ENCODE data around the gene ACOT6.
A peak's percentile ranks its signal among the peaks of the same experiment; 100 is the strongest.
"Not testable (repeated sequence)": the region's sequence is repeated elsewhere in the genome, so short reads cannot be mapped to it uniquely, and the experiment has no call there.

ACOT6 gene

DNA sequence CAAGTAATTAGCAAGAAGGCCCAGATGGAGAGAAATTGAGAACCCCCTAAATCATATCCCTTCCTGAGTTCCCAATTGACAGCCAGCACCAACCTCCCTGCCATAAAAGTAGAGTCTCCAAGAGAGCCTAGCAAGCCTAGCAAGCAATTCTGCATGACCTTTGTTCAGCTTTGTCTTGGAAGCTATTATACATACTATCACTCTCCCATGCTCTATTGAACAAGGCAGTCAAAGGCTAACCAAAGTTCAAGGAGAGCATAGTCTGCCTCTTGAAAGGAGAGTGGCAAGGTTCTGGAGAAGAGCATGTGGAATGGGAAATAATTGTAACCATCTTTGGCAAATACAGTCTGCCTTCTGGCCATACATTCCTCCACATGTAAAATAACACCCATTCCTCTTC is 12.8 kb upstream of the ACOT6 start:
- DNase-seq (ENCODE audit: low read depth in 2 of 2), result no peak

DNA sequence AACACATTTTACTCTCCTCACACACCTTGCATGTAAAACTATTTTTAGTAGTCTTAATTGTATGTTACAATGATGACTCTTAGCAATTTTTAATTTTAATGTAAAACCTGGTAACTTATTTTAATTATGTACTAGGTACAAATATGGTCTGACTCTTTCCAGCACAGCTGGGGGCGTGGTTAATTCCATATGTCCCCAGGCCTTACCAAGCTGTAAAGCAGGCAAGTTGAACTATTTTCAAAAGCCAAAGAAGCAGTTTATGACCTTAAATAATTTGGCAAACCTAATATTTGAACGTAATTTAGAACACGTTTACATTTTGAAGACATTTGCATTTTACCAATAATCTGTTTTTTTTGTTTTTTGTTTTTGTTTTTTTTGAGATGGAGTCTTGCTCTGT is 9.3 kb upstream of the ACOT6 start:
- DNase-seq (ENCODE audit: low read depth in 2 of 2), result no peak

DNA sequence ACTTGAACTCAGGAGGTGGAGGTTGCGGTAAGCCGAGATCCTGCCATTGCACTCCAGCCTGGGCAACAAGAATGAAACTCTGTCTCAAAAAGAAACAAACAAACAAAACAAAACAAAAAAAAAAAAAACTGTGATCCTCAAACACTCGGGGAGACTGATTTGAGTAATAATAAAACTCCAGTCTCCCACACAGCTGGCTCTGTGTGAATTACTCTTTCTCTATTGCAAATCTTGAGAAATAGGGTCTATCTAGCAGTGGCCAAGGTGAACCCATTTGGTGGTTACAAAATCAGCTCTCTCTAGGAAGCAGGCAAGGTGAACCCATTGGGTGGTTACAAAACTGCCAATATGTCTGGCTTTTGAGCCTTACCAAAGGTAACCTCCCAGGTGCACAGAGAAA is 6.0 kb upstream of the ACOT6 start:
- DNase-seq (ENCODE audit: low read depth in 2 of 2), result no peak

DNA sequence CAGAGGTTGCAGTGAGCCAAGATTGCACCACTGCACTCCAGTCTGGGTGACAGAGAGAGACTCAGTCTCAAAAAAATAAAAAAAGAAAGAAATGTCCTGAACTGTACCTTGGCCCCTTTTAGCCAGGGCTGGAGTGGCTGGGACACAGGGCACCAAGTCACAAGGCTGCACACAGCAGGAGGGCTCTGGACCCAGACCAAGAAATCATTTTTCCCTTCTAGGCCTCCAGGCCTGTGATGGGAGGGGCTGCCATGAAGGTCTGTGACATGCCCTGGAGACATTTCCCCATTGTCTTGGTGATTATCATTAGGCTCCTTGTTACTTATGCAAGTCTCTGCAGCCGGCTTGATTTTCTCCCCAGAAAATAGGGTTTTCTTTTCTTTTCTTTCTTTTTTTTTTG is 5.1 kb upstream of the ACOT6 start:
- DNase-seq (ENCODE audit: low read depth in 2 of 2), result no peak

DNA sequence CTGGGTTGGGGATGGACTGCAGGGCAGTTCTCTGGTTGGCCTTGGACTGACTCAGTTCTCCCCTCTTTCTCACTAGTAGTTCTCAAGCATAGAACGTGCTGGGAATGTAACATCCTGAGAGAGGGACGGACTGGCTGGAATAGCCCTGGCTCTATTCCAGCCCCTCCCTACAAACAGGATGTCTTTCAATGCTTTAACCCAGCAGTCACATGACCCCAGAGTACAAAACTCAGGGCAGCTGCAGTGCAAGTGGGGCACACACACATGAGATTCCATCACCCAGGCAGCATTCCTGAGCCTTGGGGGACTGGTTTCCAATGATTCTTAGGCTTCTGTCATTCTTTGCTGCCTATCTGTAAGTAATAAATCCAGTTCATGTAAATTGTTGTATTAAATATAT is 1.6 kb upstream of the ACOT6 start:
- no peak for DNase-seq (ENCODE audit: low read depth in 2 of 2)

DNA sequence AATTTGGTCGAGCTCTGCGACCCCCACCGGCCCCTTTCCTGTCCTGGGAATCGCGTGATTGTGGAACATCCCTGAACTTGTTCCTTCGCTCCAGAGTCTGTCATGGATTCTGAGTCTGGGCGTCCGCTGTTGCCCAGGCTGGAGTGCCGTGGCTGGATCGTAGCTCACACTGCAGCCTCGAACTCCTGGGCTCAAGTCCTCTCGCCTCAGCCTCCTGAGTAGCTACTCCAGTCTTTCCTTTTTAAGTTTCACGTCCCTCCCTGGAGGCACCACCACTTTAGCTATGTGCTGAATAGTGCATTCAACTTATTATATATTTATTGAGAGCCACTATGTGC is 698 bp downstream of the ACOT6 start:
- DNase-seq (ENCODE audit: low read depth in 2 of 2), result no peak

DNA sequence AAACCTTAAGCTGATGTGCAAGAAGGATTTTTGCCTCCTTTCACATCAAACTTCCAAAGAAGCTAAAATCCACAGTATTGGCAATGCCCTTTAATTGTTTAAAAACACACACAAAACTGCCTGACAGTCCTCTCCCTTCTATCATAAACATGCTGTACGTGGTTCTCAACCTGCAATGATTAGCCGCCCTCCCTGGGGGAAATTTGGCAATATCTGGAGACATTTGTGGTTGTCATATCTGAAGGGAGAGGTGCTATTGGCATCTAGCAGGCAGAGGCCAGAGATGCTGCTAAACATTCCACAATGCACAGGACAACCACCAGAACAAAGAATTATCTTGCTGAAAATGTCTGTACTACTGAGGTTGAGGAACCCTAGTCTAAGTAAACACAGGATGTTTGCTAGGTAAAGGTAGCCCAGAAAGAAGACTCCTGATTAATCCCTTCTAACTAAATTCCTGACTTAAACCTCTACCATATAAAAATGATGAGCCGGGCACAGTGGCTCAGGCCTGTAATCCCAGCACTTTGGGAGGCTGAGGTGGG is 1.2 kb downstream of the ACOT6 start:
- DNase-seq (ENCODE audit: low read depth in 2 of 2), result no peak

DNA sequence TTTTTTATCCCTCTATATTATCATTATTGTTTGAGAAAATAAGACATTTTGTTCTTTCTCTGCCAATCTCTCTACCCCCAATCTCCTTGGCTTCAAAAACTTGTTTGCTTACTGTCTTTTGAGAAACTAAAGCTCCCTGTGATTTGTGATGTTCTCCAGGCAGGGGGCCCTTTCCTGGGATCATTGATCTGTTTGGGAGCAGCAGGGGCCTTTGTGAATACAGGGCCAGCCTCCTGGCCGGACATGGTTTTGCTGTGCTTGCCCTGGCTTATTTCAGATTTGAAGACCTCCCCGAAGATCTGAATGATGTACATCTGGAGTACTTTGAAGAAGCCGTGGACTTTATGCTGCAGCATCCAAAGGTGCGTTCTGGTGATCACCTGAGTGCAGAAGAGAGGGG is 4.5 kb downstream of the ACOT6 start:
- no peak for DNase-seq (ENCODE audit: low read depth in 2 of 2)

DNA sequence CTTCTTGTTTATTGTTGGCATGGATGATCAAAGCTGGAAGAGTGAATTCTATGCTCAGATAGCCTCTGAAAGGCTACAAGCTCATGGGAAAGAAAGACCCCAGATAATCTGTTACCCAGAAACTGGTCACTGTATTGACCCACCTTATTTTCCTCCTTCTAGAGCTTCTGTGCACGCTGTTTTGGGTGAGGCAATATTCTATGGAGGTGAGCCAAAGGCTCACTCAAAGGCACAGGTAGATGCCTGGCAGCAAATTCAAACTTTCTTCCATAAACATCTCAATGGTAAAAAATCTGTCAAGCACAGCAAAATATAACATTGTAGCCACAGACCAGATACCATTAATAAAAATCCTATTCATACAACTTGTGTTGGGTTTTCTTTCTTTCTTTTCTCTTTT is 7.2 kb downstream of the ACOT6 start:
- DNase-seq (ENCODE audit: low read depth in 2 of 2), result no peak

DNA sequence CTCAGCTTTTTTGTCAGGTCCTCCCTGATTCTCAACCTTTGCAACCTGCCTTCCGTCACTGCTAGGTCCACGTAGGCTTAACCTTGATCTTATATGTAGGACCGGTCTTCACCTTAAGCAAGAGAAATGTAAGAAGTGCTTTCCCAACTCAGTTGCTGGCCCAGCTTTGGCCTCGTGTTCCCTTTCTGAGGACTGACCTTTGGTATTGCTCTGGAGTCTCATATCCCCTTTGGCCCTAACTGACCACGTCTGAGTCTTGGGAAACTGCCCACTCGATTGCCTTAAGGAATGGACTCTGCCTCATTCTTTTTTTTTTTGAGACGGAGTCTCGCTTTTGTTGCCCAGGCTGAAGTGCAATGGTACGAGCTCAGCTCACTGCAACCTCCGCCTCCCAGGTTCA is 8.0 kb downstream of the ACOT6 start:
- DNase-seq (ENCODE audit: low read depth in 2 of 2), result no peak

DNA sequence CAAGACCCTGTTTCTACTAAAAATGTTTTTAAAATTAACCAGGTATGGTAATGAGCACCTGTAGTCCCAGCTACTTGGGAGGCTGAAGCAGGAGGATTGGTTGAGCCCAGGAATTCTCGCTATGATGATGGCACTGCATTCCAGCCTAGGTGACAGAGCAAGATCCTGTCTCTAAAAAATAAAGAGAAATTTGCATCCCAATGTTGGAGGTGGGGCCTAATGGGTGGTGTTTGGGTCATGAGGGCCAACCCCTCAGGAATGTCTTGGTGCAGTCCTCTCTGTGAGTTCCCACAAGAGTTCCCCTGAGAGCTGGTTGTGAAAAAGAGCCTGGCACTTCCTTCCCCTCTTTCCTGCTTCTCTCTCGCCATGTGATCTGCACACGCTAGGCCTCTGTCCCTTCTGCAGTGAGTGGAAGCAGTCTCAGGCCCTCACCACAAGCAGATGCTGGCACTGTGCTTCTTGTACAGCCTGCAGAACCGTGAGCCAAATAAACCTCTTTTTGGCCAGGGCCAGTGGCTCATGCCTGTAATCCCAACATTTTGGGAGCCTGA is 11.3 kb downstream of the ACOT6 start:
- no peak for DNase-seq (ENCODE audit: low read depth in 2 of 2)

DNA sequence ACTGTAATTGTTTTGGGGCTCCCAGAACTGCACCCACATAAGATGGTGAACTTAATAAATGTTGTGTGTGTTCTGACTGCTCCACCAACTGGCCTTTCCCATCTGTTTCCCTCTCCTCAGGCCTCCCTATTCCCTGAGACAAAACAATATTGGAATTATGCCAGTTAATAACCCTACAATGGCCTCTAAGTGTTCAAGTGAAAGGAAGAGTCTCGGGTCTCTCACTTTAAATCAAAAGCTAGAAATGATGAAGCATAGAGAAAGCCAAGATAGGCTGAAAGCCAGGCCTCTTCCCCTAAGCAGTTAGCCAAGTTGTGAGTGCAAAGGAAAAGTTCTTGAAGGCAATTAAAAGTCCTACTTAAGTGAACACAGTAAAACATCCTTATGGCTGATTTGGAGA is 13.4 kb downstream of the ACOT6 start:
- no peak for DNase-seq (ENCODE audit: low read depth in 2 of 2)

DNA sequence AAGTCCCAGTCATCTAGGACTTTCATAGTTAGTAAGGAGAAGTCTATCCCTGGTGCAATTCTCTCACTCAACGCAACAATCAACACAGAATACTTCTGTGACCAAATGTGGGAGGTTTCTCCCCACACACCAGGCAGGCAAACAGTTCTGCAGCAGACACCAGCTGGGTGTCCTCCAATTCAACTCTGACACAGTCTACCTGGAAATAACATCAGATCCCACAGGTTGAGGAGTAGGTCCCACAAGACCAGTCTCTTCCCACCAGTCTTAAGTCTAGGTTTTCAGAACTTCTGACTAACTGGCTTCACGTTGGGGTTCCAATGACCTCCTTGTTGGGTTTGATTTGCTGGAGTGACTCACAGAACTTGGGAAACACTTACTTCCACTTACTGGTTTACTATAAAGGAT is 14.8 kb downstream of the ACOT6 start:
- DNase-seq (ENCODE audit: low read depth in 2 of 2), result no peak

DNA sequence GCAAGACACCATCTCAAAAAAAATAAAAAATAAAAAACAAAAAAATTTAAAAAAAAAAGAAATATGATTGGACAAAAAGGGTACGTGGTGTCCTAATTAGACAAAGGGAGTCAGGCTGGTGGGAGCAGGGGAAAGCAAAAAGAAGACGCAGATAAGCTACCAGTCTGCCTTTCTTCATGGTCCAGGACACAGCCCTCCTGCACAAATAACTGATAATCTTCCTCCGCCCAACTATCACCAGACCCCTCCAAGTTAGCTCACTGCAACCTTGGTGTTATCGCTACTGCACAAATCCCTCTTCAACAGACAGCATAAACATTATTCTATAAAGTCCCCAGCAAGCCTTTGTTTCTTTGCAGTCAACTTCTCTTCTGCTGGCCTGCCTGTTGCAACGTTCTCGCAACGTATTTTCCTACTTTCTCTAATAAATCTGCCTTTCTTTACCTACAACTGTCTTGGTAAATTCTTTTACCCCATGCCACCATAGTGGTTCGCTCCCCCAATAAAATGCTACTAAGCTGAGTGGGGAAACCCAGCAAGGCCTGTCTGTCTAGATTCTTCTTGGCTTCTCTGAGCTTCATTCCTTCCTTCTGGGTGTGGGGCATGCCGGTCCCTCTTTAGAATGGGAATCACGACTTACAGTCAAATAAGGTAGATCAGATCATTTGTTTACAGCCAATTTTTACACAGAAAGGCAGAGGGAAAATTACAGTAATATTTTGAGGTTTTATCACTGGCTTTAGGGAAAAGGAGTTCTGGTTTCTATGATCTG is 17.9 kb downstream of the ACOT6 start:
- DNase-seq (ENCODE audit: low read depth in 2 of 2), result no peak

DNA sequence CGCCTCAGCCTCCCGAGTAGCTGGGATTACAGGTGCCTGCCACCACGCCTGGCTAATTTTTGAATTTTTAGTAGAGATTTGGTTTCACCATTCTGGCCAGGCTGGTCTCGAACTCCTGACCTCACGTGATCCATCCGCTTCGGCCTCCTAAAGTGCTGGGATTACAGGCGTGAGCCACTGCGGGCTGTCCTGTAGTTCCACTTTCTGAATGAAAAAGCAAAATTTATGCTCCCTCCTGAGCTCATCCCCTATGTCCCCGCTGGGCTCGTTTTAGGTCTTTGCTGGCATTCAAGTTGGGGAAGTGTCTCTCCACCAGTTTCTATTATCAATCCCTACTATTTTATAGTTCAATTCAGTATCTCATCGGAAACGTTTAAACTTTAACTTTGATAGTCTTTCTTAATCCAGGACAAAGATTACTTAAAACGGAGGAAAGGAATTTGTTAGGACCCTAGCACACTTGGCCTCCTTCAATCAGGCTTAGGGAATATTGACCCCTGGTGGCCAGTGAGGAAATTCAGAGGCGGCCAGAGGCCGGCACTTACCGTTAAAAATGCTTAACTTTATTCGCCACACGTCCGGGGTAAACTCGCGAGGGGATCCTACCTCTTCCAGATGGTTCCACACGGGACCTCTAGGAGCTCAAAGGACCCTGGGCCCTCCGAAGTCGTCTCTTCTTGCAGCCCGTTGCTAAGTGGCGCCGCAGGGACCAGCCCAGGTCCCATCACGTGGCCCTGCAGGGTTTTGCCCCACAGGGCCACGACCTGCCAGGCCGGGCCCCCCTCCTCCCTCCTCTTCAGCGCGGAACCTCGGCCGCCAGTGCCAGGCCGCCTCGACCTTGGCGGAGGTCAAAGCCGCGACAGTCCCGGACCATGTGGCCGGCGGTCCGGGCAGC is 21.0 kb downstream of the ACOT6 start:
- DNase-seq (ENCODE audit: low read depth in 2 of 2), result peak; percentile 37 to 58

DNA sequence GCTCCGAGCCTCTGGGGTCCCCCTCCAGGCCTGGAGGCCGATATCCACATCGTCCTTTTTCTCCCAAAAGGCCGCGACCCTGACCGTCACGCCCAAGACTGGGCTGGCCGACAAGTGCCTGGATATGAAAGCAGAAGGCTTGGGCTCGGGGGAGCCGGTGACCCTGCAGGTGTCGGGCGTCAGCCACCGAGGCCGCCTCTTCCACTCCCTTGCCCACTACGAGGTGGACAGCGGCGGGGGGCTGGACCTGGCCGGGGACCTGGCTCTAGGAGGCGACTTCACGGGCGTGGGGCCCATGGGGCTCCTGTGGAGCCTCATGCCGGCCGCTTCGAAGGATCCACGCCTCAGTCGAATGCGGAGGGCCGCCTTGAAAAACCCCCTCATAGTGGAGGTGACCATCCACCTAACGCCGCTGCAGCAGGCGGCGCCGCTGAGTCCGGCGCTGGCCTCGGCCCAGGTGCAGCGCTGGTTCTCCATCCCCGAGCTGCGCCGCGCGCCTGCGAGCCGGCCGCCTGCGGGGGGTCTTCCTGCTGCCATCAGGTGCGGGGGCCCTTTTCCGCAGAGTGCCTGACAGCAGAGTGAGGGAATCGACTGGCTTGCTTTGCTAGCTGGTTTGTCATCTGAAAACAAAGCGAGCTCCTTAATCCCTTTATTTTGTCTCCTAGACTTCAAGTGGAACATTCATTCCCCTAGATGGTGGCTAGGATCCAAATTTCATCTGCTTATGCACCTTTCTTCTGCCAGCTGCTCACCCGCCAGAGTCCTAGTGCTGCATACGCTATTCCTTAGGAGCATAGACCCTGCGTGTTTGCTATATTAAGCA is 21.9 kb downstream of the ACOT6 start:
- DNase-seq (ENCODE audit: low read depth in 2 of 2), result peak in 1 of 2 donors; percentile 5

DNA sequence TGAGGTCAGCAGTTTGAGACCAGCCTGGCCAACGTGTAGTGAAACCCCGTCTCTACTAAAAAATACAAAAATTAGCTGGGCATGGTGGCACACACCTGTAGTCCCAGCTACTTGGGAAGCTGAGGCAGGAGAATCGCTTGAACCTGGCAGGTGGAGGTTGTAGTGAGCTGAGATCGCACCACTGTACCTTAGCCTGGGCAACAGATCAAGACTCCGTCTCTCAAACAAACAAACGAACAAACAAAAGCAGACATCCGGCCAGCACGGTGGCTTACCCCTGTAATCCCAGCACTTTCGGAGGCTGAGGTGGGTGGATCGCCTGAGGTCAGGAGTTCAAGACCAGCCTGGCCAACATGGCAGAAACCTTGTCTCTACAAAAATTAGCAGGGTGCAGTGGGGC is 24.0 kb downstream of the ACOT6 start:
- DNase-seq (ENCODE audit: low read depth in 2 of 2), result not testable (repeated sequence)

DNA sequence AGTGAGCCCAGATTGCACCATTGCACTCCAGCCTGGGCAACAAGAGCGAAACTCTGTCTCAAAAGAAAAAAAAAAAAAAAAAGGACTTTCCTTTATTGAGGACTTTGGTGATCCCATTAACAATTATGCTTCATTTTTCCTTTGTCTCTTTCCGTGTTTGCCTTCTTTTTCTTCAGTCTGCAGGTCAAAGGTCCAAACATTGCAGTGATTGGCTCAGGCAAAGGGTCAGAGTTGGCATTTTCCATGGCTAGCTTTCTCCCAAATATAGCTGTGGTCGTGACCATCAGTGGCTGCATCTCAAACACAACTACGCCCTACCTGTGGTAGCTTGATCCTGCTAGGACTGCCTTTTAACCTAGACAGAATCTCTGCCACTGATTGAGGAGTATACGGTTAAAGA is 25.5 kb downstream of the ACOT6 start:
- DNase-seq (ENCODE audit: low read depth in 2 of 2), result no peak

DNA sequence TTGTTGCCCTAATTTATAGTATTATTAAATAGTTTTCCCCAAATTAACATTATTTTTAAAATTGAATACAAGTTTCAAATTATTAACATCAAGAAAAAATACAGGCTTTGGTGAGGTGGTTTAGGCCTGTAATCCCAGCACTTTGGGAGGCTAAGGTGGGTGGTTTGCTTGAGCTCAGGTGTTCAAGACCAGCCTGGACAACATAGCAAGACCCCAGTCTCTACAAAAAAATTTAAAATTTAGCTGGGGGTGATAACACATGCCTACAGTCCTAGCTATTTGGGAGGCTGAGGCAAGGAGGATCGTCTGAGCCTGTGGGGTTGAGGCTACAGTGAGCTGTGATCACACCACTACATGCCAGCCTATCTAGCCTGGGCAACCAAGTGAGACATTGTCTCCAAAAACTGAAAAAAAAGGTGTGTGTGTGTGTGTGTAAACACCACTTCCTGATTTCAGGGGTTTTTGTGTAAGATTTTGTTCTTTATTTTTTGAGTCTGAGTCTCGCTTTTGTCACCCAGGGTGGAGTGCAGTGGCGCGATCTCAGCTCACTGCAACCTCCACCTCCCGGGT is 28.6 kb downstream of the ACOT6 start:
- no peak for DNase-seq (ENCODE audit: low read depth in 2 of 2)

DNA sequence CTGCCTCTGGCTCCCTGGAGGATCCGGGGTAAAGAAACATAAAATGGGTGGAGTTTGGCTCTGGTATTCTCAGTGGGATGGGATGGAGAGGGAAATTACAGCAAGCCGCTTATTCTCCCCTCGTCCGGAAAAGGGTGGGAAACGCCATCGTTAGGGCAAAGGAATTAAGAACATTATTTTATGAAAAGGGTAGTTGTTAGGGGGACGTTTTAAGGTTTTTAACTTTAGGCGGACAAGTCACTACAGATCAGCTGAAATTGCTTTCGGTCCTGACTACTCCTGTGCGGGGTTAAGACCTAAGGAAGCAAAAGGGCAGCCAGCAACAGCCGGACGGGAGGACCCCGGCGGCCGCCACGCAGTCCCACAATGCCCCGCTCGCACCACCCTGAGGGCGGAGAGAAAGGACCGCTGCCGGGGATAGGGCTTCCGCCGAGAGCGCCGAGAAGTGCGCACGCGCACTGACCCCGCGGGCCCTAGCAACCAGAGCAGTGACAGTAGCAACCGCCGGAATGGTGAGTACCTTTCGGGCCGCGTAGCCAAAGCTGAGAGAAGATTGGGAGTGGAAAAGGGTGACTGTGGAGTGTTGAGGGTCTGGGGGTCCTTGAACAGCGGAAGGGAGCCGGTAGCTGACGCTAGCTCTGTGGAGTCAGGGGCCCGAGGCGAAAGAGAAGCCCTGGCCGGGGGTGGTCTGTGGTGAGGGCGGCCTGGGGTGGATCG is 32.4 kb downstream of the ACOT6 start, which contains the start of gene DNAL1:
Gene DNAL1 (plus strand): TSS at position 456 of the 717 bp plus-strand sequence. CDS start 54 bp downstream, at position 510.
- DNase-seq (ENCODE audit: low read depth in 2 of 2), result peak; percentile 86 to 87

DNA sequence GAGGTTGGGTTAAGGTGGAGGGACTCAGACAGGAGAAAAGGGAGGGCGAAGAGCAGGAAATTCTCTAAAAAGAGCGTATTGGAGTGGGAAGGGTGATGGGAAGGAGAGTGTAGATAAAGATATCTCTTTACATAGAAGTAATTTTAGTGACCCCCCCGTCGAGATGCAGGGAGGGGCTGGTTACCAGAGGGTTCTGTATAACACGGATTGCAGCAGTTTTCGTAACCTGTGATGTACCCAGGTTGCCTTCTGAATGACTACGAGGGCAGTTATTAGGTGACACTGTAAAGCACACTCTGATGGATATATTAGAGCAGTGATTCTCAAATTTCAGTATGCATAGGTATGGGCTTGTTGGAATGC is 32.9 kb downstream of the ACOT6 start:
- no peak for DNase-seq (ENCODE audit: low read depth in 2 of 2)
